GM23338 (cell line): ENCODE measurements around the gene CDR2. TPM values are rescaled to one million over a fixed set of nuclear protein-coding genes. Genes with fewer than 3 reads are reported as not detected.

ENCODE experiments used
- ATAC-seq: fragments of 200-7000 bp; cut with Tn5 transposase; 3 replicates; pipeline ENCODE4 v1.9.1; 2020
- DNase-seq: peaks from one replicate; pipeline ENCODE4 v3.0.0-alpha.2; 2015; ENCODE audit warnings: low spot score
- H2AFZ ChIP-seq: fragments of 200-600 bp; sonication (generic); 2 replicates; pipeline ENCODE4 v1.8.0; 2016; ENCODE audit warnings: antibody characterized with exemption, mild to moderate bottlenecking, moderate library complexity
- H3F3A ChIP-seq: fragments of 200-600 bp; sonication (generic); replicated peaks from 2 replicates; pipeline ENCODE4 v1.8.0; 2017; ENCODE audit warnings: antibody characterized with exemption, mixed run types, low read depth
- H3K27ac ChIP-seq: fragments of 200-600 bp; sonication (generic); 2 replicates; pipeline ENCODE4 v1.6.1; 2016; ENCODE audit warnings: low read depth
- H3K27me3 ChIP-seq: fragments of 200-600 bp; sonication (generic); 2 replicates; pipeline ENCODE4 v1.8.0; 2016; ENCODE audit warnings: mild to moderate bottlenecking, mixed run types, moderate library complexity; ENCODE audit not compliant: insufficient read depth
- H3K36me3 ChIP-seq: fragments of 200-600 bp; sonication (generic); 2 replicates; pipeline ENCODE4 v1.8.0; 2016; ENCODE audit warnings: mild to moderate bottlenecking; ENCODE audit not compliant: insufficient read depth
- H3K4me1 ChIP-seq: fragments of 200-600 bp; sonication (generic); 2 replicates; pipeline ENCODE4 v1.8.0; 2016; ENCODE audit warnings: mild to moderate bottlenecking, moderate library complexity; ENCODE audit not compliant: insufficient read depth
- H3K4me2 ChIP-seq: fragments of 200-600 bp; sonication (generic); 2 replicates; pipeline ENCODE4 v1.7.1; 2017; ENCODE audit warnings: mixed run types
- H3K4me3 ChIP-seq: fragments of 200-600 bp; sonication (generic); 2 replicates; pipeline ENCODE4 v1.6.1; 2016; ENCODE audit warnings: mixed run types
- H3K79me2 ChIP-seq: fragments of 200-600 bp; sonication (generic); replicated peaks from 2 replicates; pipeline ENCODE4 v1.8.0; 2017; ENCODE audit warnings: mild to moderate bottlenecking; ENCODE audit not compliant: insufficient read depth
- H3K9me2 ChIP-seq: fragments of 200-600 bp; sonication (generic); 2 replicates; pipeline ENCODE4 v1.8.0; 2017; ENCODE audit not compliant: insufficient read depth
- H4K20me1 ChIP-seq: fragments of 200-600 bp; sonication (generic); replicated peaks from 2 replicates; pipeline ENCODE4 v1.8.0; 2017; ENCODE audit warnings: mild to moderate bottlenecking; ENCODE audit not compliant: insufficient read depth
- H3K27ac Mint-ChIP-seq: 2 replicates; pipeline ENCODE4 v1.8.0; 2020; ENCODE audit warnings: inconsistent platforms, mild to moderate bottlenecking, moderate library complexity, mixed read lengths
- H3K27me3 Mint-ChIP-seq: 3 replicates; pipeline ENCODE4 v1.8.0; 2022; ENCODE audit warnings: low read depth, mild to moderate bottlenecking, moderate library complexity, mixed read lengths, inconsistent platforms; ENCODE audit not compliant: insufficient read depth, poor library complexity
- H3K36me3 Mint-ChIP-seq: 3 replicates; pipeline ENCODE4 v1.8.0; 2021; ENCODE audit warnings: low read depth, mild to moderate bottlenecking, inconsistent platforms, moderate library complexity, mixed read lengths
- H3K4me1 Mint-ChIP-seq: 3 replicates; pipeline ENCODE4 v1.8.0; 2020; ENCODE audit warnings: mild to moderate bottlenecking, inconsistent platforms, mixed read lengths
- H3K4me3 Mint-ChIP-seq: 3 replicates; pipeline ENCODE4 v1.8.0; 2021; ENCODE audit warnings: moderate library complexity, mild to moderate bottlenecking, inconsistent platforms, mixed read lengths
- H3K9me3 Mint-ChIP-seq: 3 replicates; pipeline ENCODE4 v1.8.0; 2020; ENCODE audit warnings: moderate library complexity, mild to moderate bottlenecking, inconsistent platforms, mixed read lengths
- JUNB ChIP-seq: IDR thresholded peaks from one replicate; pipeline ENCODE4 v1.6.1; 2016; ENCODE audit warnings: antibody characterized with exemption; ENCODE audit not compliant: unreplicated experiment
- POLR2AphosphoS5 ChIP-seq: IDR thresholded peaks from 2 replicates; pipeline ENCODE4 v1.6.1; 2016; ENCODE audit warnings: antibody characterized with exemption, low read depth
- ZNF114 ChIP-seq: fragments of 250-450 bp; sonication (Bioruptor Pico); IDR thresholded peaks from 2 replicates; pipeline ENCODE4 v1.5.0; 2020; ENCODE audit warnings: mild to moderate bottlenecking, moderate library complexity
- ZNF331 ChIP-seq: fragments of 250-450 bp; sonication (Bioruptor Pico); IDR thresholded peaks from 2 replicates; pipeline ENCODE4 v1.5.0; 2020; ENCODE audit warnings: low read depth, mild to moderate bottlenecking, moderate library complexity
- polyA plus RNA-seq: library from polyadenylated mRNA; unstranded; fragments of >200 nt; fragmentation: Nextera tagmentation; extraction: Ambion mirVana; gene quantifications from 2 replicates; pipeline ENCODE4 v1.2.1, GENCODE V29; 2016
- total RNA-seq: library from RNA; depleted of rRNA; stranded (reverse); fragments of >200 nt; shearing (Covaris generic); gene quantifications from 2 replicates; pipeline ENCODE4 v1.2.3, GENCODE V29; 2014
- TF ChIP-seq, protein P1 (sequence below): fragments of 250-450 bp; sonication (Bioruptor Pico); IDR thresholded peaks from 2 replicates; pipeline ENCODE4 v1.5.0; 2020; ENCODE audit warnings: mild to moderate bottlenecking, moderate library complexity
- TF ChIP-seq, protein P2 (sequence below): IDR thresholded peaks from 2 replicates; pipeline ENCODE4 v1.6.1; 2016; ENCODE audit warnings: antibody characterized with exemption

CDR2 gene
- total and polyA plus RNA-seq, 2 experiments from 2014 or later = 17.7 to 39.3 TPM

DNA sequence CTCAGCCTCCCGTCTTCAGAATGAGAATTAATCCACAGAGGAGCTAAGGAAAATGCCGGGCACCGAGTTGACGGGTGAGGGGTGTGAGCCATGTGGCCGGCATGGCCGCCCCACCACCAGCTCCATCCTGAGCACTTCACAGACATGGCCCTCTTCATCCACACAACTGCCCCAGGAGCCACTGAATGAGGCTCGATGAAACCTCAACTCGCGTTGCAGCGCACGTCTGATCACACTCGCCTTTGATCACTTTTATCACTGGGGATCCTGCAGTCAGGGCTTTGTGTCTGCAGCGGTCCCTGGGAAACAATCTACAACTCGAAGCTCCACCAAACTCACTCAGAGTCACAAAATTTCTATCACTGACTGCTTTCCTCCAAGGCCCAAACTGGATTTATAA lies 46.7 kb upstream of the CDR2 start (continued):
- TF ChIP-seq, protein P1, sequence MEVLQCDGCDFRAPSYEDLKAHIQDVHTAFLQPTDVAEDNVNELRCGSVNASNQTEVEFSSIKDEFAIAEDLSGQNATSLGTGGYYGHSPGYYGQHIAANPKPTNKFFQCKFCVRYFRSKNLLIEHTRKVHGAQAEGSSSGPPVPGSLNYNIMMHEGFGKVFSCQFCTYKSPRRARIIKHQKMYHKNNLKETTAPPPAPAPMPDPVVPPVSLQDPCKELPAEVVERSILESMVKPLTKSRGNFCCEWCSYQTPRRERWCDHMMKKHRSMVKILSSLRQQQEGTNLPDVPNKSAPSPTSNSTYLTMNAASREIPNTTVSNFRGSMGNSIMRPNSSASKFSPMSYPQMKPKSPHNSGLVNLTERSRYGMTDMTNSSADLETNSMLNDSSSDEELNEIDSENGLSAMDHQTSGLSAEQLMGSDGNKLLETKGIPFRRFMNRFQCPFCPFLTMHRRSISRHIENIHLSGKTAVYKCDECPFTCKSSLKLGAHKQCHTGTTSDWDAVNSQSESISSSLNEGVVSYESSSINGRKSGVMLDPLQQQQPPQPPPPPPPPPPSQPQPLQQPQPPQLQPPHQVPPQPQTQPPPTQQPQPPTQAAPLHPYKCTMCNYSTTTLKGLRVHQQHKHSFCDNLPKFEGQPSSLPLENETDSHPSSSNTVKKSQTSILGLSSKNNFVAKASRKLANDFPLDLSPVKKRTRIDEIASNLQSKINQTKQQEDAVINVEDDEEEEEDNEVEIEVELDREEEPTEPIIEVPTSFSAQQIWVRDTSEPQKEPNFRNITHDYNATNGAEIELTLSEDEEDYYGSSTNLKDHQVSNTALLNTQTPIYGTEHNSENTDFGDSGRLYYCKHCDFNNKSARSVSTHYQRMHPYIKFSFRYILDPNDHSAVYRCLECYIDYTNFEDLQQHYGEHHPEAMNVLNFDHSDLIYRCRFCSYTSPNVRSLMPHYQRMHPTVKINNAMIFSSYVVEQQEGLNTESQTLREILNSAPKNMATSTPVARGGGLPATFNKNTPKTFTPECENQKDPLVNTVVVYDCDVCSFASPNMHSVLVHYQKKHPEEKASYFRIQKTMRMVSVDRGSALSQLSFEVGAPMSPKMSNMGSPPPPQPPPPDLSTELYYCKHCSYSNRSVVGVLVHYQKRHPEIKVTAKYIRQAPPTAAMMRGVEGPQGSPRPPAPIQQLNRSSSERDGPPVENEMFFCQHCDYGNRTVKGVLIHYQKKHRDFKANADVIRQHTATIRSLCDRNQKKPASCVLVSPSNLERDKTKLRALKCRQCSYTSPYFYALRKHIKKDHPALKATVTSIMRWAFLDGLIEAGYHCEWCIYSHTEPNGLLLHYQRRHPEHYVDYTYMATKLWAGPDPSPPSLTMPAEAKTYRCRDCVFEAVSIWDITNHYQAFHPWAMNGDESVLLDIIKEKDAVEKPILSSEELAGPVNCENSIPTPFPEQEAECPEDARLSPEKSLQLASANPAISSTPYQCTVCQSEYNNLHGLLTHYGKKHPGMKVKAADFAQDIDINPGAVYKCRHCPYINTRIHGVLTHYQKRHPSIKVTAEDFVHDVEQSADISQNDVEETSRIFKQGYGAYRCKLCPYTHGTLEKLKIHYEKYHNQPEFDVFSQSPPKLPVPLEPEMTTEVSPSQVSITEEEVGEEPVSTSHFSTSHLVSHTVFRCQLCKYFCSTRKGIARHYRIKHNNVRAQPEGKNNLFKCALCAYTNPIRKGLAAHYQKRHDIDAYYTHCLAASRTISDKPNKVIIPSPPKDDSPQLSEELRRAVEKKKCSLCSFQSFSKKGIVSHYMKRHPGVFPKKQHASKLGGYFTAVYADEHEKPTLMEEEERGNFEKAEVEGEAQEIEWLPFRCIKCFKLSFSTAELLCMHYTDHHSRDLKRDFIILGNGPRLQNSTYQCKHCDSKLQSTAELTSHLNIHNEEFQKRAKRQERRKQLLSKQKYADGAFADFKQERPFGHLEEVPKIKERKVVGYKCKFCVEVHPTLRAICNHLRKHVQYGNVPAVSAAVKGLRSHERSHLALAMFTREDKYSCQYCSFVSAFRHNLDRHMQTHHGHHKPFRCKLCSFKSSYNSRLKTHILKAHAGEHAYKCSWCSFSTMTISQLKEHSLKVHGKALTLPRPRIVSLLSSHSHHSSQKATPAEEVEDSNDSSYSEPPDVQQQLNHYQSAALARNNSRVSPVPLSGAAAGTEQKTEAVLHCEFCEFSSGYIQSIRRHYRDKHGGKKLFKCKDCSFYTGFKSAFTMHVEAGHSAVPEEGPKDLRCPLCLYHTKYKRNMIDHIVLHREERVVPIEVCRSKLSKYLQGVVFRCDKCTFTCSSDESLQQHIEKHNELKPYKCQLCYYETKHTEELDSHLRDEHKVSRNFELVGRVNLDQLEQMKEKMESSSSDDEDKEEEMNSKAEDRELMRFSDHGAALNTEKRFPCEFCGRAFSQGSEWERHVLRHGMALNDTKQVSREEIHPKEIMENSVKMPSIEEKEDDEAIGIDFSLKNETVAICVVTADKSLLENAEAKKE (CRISPR knock-in tag) = no peak
- TF ChIP-seq, protein P2, sequence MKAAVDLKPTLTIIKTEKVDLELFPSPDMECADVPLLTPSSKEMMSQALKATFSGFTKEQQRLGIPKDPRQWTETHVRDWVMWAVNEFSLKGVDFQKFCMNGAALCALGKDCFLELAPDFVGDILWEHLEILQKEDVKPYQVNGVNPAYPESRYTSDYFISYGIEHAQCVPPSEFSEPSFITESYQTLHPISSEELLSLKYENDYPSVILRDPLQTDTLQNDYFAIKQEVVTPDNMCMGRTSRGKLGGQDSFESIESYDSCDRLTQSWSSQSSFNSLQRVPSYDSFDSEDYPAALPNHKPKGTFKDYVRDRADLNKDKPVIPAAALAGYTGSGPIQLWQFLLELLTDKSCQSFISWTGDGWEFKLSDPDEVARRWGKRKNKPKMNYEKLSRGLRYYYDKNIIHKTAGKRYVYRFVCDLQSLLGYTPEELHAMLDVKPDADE = no peak
- TF ChIP-seq POLR2AphosphoS5 (no peak), ZNF114 (CRISPR knock-in tag) (no peak)

DNA sequence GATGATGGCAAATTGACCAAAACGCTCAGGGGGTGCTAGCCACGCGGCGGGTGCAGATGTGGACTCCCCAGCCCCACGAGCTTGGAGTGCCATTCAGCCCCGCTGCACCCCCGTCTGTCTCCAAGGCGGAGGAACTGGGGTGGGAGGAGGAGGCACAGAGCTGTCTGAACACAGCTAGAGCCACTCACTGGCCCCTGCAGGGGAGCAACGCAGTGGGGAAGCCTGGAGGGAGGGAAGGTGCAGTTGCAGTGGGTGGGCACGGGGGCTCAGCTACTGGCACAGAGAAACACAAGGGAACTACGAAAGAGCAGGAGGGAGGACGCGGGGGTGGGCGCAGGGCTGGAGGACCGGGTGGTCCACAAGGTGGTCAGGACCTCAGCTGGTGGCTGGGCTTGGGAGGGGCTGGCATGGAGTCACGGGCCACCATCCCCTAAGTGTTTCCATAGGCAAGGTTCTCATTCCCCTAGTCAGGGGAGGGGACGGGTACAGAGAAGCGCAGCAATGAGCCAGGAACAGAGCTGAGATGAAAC lies 46.3 kb upstream of the CDR2 start:
- no peak for DNase-seq
- H3K27me3 ChIP-seq = no peaks in the 10 kb centered on the region
- H3K4me1 ChIP-seq = no peaks in the 10 kb centered on the region
- no peak overlapping the region for H3K4me3 Mint-ChIP-seq
- 0 out of 2 replicates have a peak, but pooled peaks cover 5% of the 10 kb centered on the region for H3F3A ChIP-seq
- H3K27ac ChIP-seq = no peak overlapping the region
- H4K20me1 ChIP-seq = 0 out of 2 replicates have a peak, but pooled peaks cover 2% of the 10 kb centered on the region
- H3K36me3 ChIP-seq = no peaks in the 10 kb centered on the region
- H3K9me2 ChIP-seq = no peaks in the 10 kb centered on the region
- H3K4me2 ChIP-seq = no peak overlapping the region
- no peak overlapping the region for H2AFZ ChIP-seq
- H3K79me2 ChIP-seq = no peaks in the 10 kb centered on the region
- H3K9me3 Mint-ChIP-seq = no peaks in the 10 kb centered on the region
- H3K4me1 Mint-ChIP-seq = no peaks in the 10 kb centered on the region; the same call in 2 of the 3 replicates
- no peak for ATAC-seq
- peaks cover 2% of the 10 kb centered on the region for H3K27me3 Mint-ChIP-seq
- H3K27ac Mint-ChIP-seq = no peak overlapping the region
- peaks cover 24% of the 10 kb centered on the region for H3K36me3 Mint-ChIP-seq
- H3K4me3 ChIP-seq = no peak overlapping the region
- TF ChIP-seq, protein P1 (CRISPR knock-in tag) = no peak
- TF ChIP-seq, protein P2 = no peak
- no peak for TF ChIP-seq ZNF331 (CRISPR knock-in tag)
- TF ChIP-seq JUNB = no peak
